ENCODE data around the gene ARHGEF11.
A peak's percentile ranks its signal among the peaks of the same experiment; 100 is the strongest.

Gene ARHGEF11

GRCh38 chr1:156914440-156914856, 131.1 kb downstream of the ARHGEF11 start:
- DNase-seq (ENCODE audit: extremely low spot score, insufficient read length, low read depth), result no peak
- no peak for FAIRE-seq

- no peak for FAIRE-seq
- DNase-seq (ENCODE audit: extremely low spot score, insufficient read length, low read depth), result no peak
These were observed 131.6 kb downstream of the ARHGEF11 start for GRCh38 chr1:156913809-156914387.

- no peak for DNase-seq (ENCODE audit: extremely low spot score, insufficient read length, low read depth)
- FAIRE-seq, result no peak
These were observed 132.4 kb downstream of the ARHGEF11 start for GRCh38 chr1:156912861-156913808.

GRCh38 chr1:156912310-156912709, 133.2 kb downstream of the ARHGEF11 start:
- DNase-seq (ENCODE audit: extremely low spot score, insufficient read length, low read depth) (no peak), FAIRE-seq (no peak)

- DNase-seq (ENCODE audit: extremely low spot score, insufficient read length, low read depth) (no peak), FAIRE-seq (no peak)
These were observed 133.8 kb downstream of the ARHGEF11 start for GRCh38 chr1:156911577-156912298.

GRCh38 chr1:156910309-156910782, 135.2 kb downstream of the ARHGEF11 start:
- peak; percentile 49 for DNase-seq (ENCODE audit: extremely low spot score, insufficient read length, low read depth)
- FAIRE-seq, result no peak

GRCh38 chr1:156909671-156910070, 135.9 kb downstream of the ARHGEF11 start:
- FAIRE-seq (no peak), DNase-seq (ENCODE audit: extremely low spot score, insufficient read length, low read depth) (no peak)

GRCh38 chr1:156908955-156909354, 136.6 kb downstream of the ARHGEF11 start:
- FAIRE-seq (no peak), DNase-seq (ENCODE audit: extremely low spot score, insufficient read length, low read depth) (no peak)

GRCh38 chr1:156908541-156908940, 137.0 kb downstream of the ARHGEF11 start:
- no peak for DNase-seq (ENCODE audit: extremely low spot score, insufficient read length, low read depth)

GRCh38 chr1:156906206-156906906, 139.2 kb downstream of the ARHGEF11 start:
- FAIRE-seq, result no peak
- DNase-seq (ENCODE audit: extremely low spot score, insufficient read length, low read depth), result no peak

More at GRCh38 chr1:156908541-156908940, 137.0 kb downstream of the ARHGEF11 start:
- no peak for FAIRE-seq

GRCh38 chr1:156905651-156906050, 139.9 kb downstream of the ARHGEF11 start:
- no peak for DNase-seq (ENCODE audit: extremely low spot score, insufficient read length, low read depth)
- no peak for FAIRE-seq

GRCh38 chr1:156905176-156905575, 140.4 kb downstream of the ARHGEF11 start:
- DNase-seq (ENCODE audit: extremely low spot score, insufficient read length, low read depth) (no peak), FAIRE-seq (no peak)

GRCh38 chr1:156904187-156904959, 141.2 kb downstream of the ARHGEF11 start:
- DNase-seq (ENCODE audit: extremely low spot score, insufficient read length, low read depth) (no peak), FAIRE-seq (no peak)

- FAIRE-seq, result no peak
- no peak for DNase-seq (ENCODE audit: extremely low spot score, insufficient read length, low read depth)
These were observed 142.0 kb downstream of the ARHGEF11 start for GRCh38 chr1:156903328-156904091.

- no peak for DNase-seq (ENCODE audit: extremely low spot score, insufficient read length, low read depth)
- no peak for FAIRE-seq
These were observed 143.3 kb downstream of the ARHGEF11 start for GRCh38 chr1:156901966-156902915.

- no peak for DNase-seq (ENCODE audit: extremely low spot score, insufficient read length, low read depth)
- FAIRE-seq, result no peak
These were observed 144.0 kb downstream of the ARHGEF11 start for GRCh38 chr1:156901590-156901900.

- DNase-seq (ENCODE audit: extremely low spot score, insufficient read length, low read depth), result no peak
- FAIRE-seq, result no peak
These were observed 144.5 kb downstream of the ARHGEF11 start for GRCh38 chr1:156900896-156901589.
